ENCODE measurements around the gene PARD3B.

GRCh38 chr2:205474741-205475415, 929.6 kb downstream of the PARD3B start:
- TF ChIP-seq CTCF (IDR thresholded peaks at IDR 0.05 in 2 of 3, conservative IDR thresholded peaks at IDR 0.05 in 1 of 3; ENCODE audit: control insufficient read depth in 2 of 3, extremely low read depth in 1 of 3, insufficient read depth in 1 of 3, low read depth in 3 of 3, low read length in 3 of 3) (no peak), CREB1 (IDR thresholded peaks at IDR 0.05; ENCODE audit: low read depth) (no peak), POLR2A (IDR thresholded peaks at IDR 0.05; ENCODE audit: low read depth, low read length) (no peak), CHD1 (IDR thresholded peaks at IDR 0.05; ENCODE audit: low read depth, low read length) (no peak), SIN3A (IDR thresholded peaks at IDR 0.05; ENCODE audit: low read depth, low read length) (no peak), RAD21 (IDR thresholded peaks at IDR 0.05; ENCODE audit: insufficient read depth, low read depth, low read length) (no peak), EZH2 (IDR thresholded peaks at IDR 0.05; ENCODE audit: borderline replicate concordance, control insufficient read depth, low read depth, low read length) (no peak), NBN (IDR thresholded peaks at IDR 0.05) (no peak), CBX5 (IDR thresholded peaks at IDR 0.05; ENCODE audit: low read depth) (no peak), SREBF1 (IDR thresholded peaks at IDR 0.05; ENCODE audit: low read length) (no peak), NR2F1 (conservative IDR thresholded peaks at IDR 0.05) (no peak), SMARCA5 (IDR thresholded peaks at IDR 0.05) (no peak), EP300 (IDR thresholded peaks at IDR 0.05; ENCODE audit: borderline replicate concordance in 1 of 2, control insufficient read depth in 1 of 2, low read depth in 2 of 2, low read length in 2 of 2) (no peak), SKIL (IDR thresholded peaks at IDR 0.05; ENCODE audit: low read depth, poor library complexity, severe bottlenecking) (no peak)
